K562 (cell line): ENCODE results near the gene LRP10. TPM values are rescaled to one million over a fixed set of nuclear protein-coding genes. Genes with fewer than 3 reads are reported as not detected.

Experiments used
- ATAC-seq: fragments of 200-7000 bp; cut with Tn5 transposase; 3 replicates; pipeline ENCODE4 v1.9.1; 2020; ENCODE audit warnings: moderate library complexity
- BruUV-seq: library from RNA; stranded (reverse); fragments of 400-500 nt; replicated peaks from 2 replicates; lab custom pipeline; 2021; lab: Mats Ljungman, UMichigan
- CTCF ChIA-PET: fragments of 300-600 bp; formaldehyde crosslinking; extraction: SDS; loops from one replicate; lab custom pipeline; 2021; ENCODE audit warnings: low intra/inter-chr PET ratio; lab: Yijun Ruan, JAX
- POLR2A ChIA-PET: fragments of 300-600, 350-650 bp; sonication (Branson Sonifier 250); formaldehyde crosslinking; extraction: SDS; loops from one replicate; lab custom pipeline; 2021; ENCODE audit warnings: antibody characterized with exemption, inconsistent platforms; lab: Yijun Ruan, JAX
- DNase-seq, 4 experiments: peaks; one replicate each; pipeline versions ENCODE4 v3.0.0 to v3.0.0-alpha.2; 2011 to 2018; ENCODE audit warnings: low spot score in 3 of 4, mixed read lengths in 3 of 4; ENCODE audit errors: extremely low read depth in 1 of 4
- FAIRE-seq: peaks from 2 replicates; lab custom pipeline; 2011; peaks lifted over from hg19 to GRCh38; lab: Jason Lieb, UNC
- H2AFZ ChIP-seq: 2 replicates; pipeline ENCODE4 v1.6.0; 2011; ENCODE audit warnings: low read depth, low read length, control low read depth, inconsistent platforms
- H3K27ac ChIP-seq: fragments of 200-600 bp; 3 replicates; pipeline ENCODE4 v1.8.0; 2011; ENCODE audit warnings: low read depth, mild to moderate bottlenecking, control low read depth, inconsistent platforms, low read length, moderate library complexity, mixed read lengths; ENCODE audit errors: extremely low read depth
- H3K27me3 ChIP-seq, 2 experiments: fragments of 300-600 bp in 1 of 2; 2 replicates in 1 of 2; 3 replicates in 1 of 2; pipeline versions ENCODE4 v1.6.0 to v1.8.0; 2011; ENCODE audit warnings: inconsistent platforms in 2 of 2, low read length in 2 of 2, mild to moderate bottlenecking in 1 of 2, mixed read lengths in 1 of 2, moderate library complexity in 1 of 2; ENCODE audit not compliant: control insufficient read depth in 2 of 2, insufficient read depth in 2 of 2
- H3K36me3 ChIP-seq: fragments of 300-600 bp; 3 replicates; pipeline ENCODE4 v1.8.0; 2011; ENCODE audit warnings: mild to moderate bottlenecking, low read length, inconsistent platforms; ENCODE audit not compliant: control insufficient read depth, insufficient read depth
- H3K4me1 ChIP-seq, 2 experiments: fragments of 200-600 bp in 1 of 2; replicated peaks in 1 of 2; 2 replicates in 1 of 2; 3 replicates in 1 of 2; pipeline versions ENCODE4 v1.5.1 to v1.8.0; 2011; ENCODE audit warnings: inconsistent platforms in 2 of 2, low read length in 2 of 2, mild to moderate bottlenecking in 1 of 2, mixed read lengths in 1 of 2, moderate library complexity in 1 of 2; ENCODE audit not compliant: control insufficient read depth in 2 of 2, insufficient read depth in 2 of 2
- H3K4me2 ChIP-seq: 2 replicates; pipeline ENCODE4 v1.6.1; 2011; ENCODE audit warnings: low read length, control low read depth, inconsistent platforms, mixed read lengths; ENCODE audit not compliant: insufficient read depth
- H3K4me3 ChIP-seq: fragments of 200-600 bp; sonication (generic), shearing (Covaris generic); 2 replicates; pipeline ENCODE4 v1.5.1; 2016; ENCODE audit warnings: control low read depth, inconsistent platforms
- H3K79me2 ChIP-seq: fragments of 200-600 bp; 3 replicates; pipeline ENCODE4 v1.8.0; 2011; ENCODE audit warnings: low read length, inconsistent platforms; ENCODE audit not compliant: control insufficient read depth, insufficient read depth
- H3K9ac ChIP-seq, 2 experiments: 2 replicates each; pipeline versions ENCODE4 v1.6.0 to v1.6.1; 2011; ENCODE audit warnings: low read depth in 2 of 2, low read length in 2 of 2, control low read depth in 1 of 2, inconsistent platforms in 1 of 2, mild to moderate bottlenecking in 1 of 2, mixed read lengths in 1 of 2; ENCODE audit not compliant: insufficient read depth in 1 of 2
- H3K9me1 ChIP-seq: one replicate; pipeline ENCODE4 v1.6.0; 2011; ENCODE audit warnings: inconsistent platforms, mild to moderate bottlenecking, low read length, moderate library complexity; ENCODE audit not compliant: control insufficient read depth, insufficient read depth
- H3K9me3 ChIP-seq: replicated peaks from 2 replicates; pipeline ENCODE4 v1.5.1; 2011; ENCODE audit warnings: low read depth, low read length, inconsistent platforms; ENCODE audit not compliant: control insufficient read depth, insufficient read depth
- H4K20me1 ChIP-seq: replicated peaks from 2 replicates; pipeline ENCODE4 v1.6.1; 2011; ENCODE audit warnings: low read length, inconsistent platforms, mixed read lengths; ENCODE audit not compliant: control insufficient read depth, insufficient read depth
- ATF3 ChIP-seq, 2 experiments: fragments of 450-650 bp in 1 of 2; sonication (generic) in 1 of 2; formaldehyde crosslinking in 1 of 2; IDR thresholded peaks in 1 of 2; conservative IDR thresholded peaks in 1 of 2; 2 replicates each; pipeline versions ENCODE4 v1.6.1 to v1.8.1; 2016 to 2023; ENCODE audit warnings: mild to moderate bottlenecking in 2 of 2, moderate library complexity in 2 of 2, inconsistent platforms in 1 of 2, missing genetic modification reagents in 1 of 2
- BRD9 ChIP-seq: fragments of 450-650 bp; IDR thresholded peaks from 2 replicates; pipeline ENCODE4 v1.6.1; 2018; ENCODE audit warnings: low read depth; ENCODE audit not compliant: partially characterized antibody
- GABPA ChIP-seq: fragments of 200-800 bp; sonication (Bioruptor generic); conservative IDR thresholded peaks from 2 replicates; pipeline ENCODE4 v1.6.1; 2016; ENCODE audit warnings: low read depth, missing genetic modification characterization, missing compliant biosample characterization
- HEY1 ChIP-seq: fragments of 250-450 bp; sonication (Bioruptor Pico); IDR thresholded peaks from 2 replicates; pipeline ENCODE4 v1.5.0; 2020; ENCODE audit warnings: mild to moderate bottlenecking, moderate library complexity, borderline replicate concordance
- HSF4 ChIP-seq: fragments of 250-450 bp; sonication (Bioruptor Pico); IDR thresholded peaks from 2 replicates; pipeline ENCODE4 v2.1.2; 2022; ENCODE audit warnings: mild to moderate bottlenecking, moderate library complexity, borderline replicate concordance
- KAT7 ChIP-seq: sonication (generic); formaldehyde crosslinking; IDR thresholded peaks from 2 replicates; pipeline ENCODE4 v1.8.0; 2022; ENCODE audit warnings: missing genetic modification reagents, mild to moderate bottlenecking, borderline replicate concordance
- MAZ ChIP-seq, 2 experiments: fragments of 450-650 bp in 1 of 2; sonication (generic) in 1 of 2; formaldehyde crosslinking; IDR thresholded peaks in 1 of 2; conservative IDR thresholded peaks in 1 of 2; 2 replicates each; pipeline versions ENCODE4 v1.4.0 to v1.5.0; 2020; ENCODE audit warnings: mild to moderate bottlenecking in 1 of 2, missing genetic modification reagents in 1 of 2
- PHF21A ChIP-seq: fragments of 450-650 bp; IDR thresholded peaks from 2 replicates; pipeline ENCODE4 v1.6.1; 2017; ENCODE audit warnings: low read depth, borderline replicate concordance
- RCOR1 ChIP-seq, 2 experiments: IDR thresholded peaks; 2 replicates each; pipeline ENCODE4 v1.6.1; 2012; ENCODE audit warnings: low read depth in 2 of 2, low read length in 2 of 2, borderline replicate concordance in 1 of 2, improper control_type of control experiment in 1 of 2
- SETDB1 ChIP-seq: IDR thresholded peaks from one replicate; pipeline ENCODE4 v1.6.1; 2012; ENCODE audit warnings: low read length, control low read depth, inconsistent platforms
- SMAD4 ChIP-seq: fragments of 250-450 bp; sonication (Bioruptor Pico); conservative IDR thresholded peaks from 2 replicates; pipeline ENCODE4 v1.8.0; 2021; ENCODE audit warnings: inconsistent platforms, mild to moderate bottlenecking, moderate library complexity
- SMC3 ChIP-seq: conservative IDR thresholded peaks from 2 replicates; pipeline ENCODE4 v1.6.1; 2011; ENCODE audit warnings: low read depth, low read length, improper control_type of control experiment; ENCODE audit not compliant: insufficient read depth
- TBL1XR1 ChIP-seq, 2 experiments: IDR thresholded peaks; 2 replicates each; pipeline ENCODE4 v1.6.1; 2012; ENCODE audit warnings: improper control_type of control experiment in 2 of 2, low read length in 2 of 2, mild to moderate bottlenecking in 1 of 2
- TCF15 ChIP-seq: fragments of 250-450 bp; sonication (Bioruptor Pico); IDR thresholded peaks from 2 replicates; pipeline ENCODE4 v1.8.0; 2022; ENCODE audit warnings: moderate library complexity, mild to moderate bottlenecking, inconsistent platforms
- TCF3 ChIP-seq: sonication (generic); formaldehyde crosslinking; IDR thresholded peaks from 2 replicates; pipeline ENCODE4 v1.4.0; 2020; ENCODE audit warnings: mild to moderate bottlenecking, missing genetic modification reagents
- ZBTB1 ChIP-seq: sonication (generic); formaldehyde crosslinking; IDR thresholded peaks from 2 replicates; pipeline ENCODE4 v1.8.1; 2023; ENCODE audit warnings: missing genetic modification reagents, low read depth, mild to moderate bottlenecking, borderline replicate concordance
- ZNF146 ChIP-seq: IDR thresholded peaks from one replicate; pipeline ENCODE4 v1.6.1; 2018; ENCODE audit warnings: missing compliant biosample characterization; ENCODE audit not compliant: unreplicated experiment
- ZNF165 ChIP-seq: fragments of 250-450 bp; sonication (Bioruptor Pico); IDR thresholded peaks from 2 replicates; pipeline ENCODE4 v1.4.0; 2020; ENCODE audit warnings: borderline replicate concordance
- ZNF561 ChIP-seq: fragments of 450-650 bp; formaldehyde crosslinking; conservative IDR thresholded peaks from 2 replicates; pipeline ENCODE4 v1.4.0; 2020; ENCODE audit warnings: mild to moderate bottlenecking, moderate library complexity
- WGBS: fragments of 100-300 bp; shearing (Covaris generic); methylation state at CpG from one replicate; pipeline ENCODE4 v1.1.6; 2016; ENCODE audit warnings: low coverage, mixed read lengths; ENCODE audit not compliant: insufficient coverage; ENCODE audit errors: missing lambda C conversion rate; 5-methylcytosine and 5-hydroxymethylcytosine counted together
- in situ Hi-C: fragments of 300-500 bp; cut with MboI; formaldehyde crosslinking; loops from 4 replicates; pipeline ENCODE4 v1.15.0; 2018; ENCODE audit warnings: inconsistent platforms, mixed read lengths
- intact Hi-C: fragments of 100-400 bp; cut with micrococcal nuclease; formaldehyde crosslinking; loops from 2 replicates; pipeline ENCODE4 v1.14.2; 2022
- polyA plus RNA-seq, 8 experiments: library from polyadenylated mRNA; depleted of rRNA in 4 of 8; stranded (reverse) in 5 of 8; unstranded in 3 of 8; fragments of >200 nt; fragmentation: Nextera tagmentation in 2 of 8; fragmentation: Illumina TruSeq in 1 of 8; extraction: Ambion mirVana in 2 of 8; extraction: Trizol in 1 of 8; gene quantifications; 2 replicates each; pipeline versions ENCODE4 v1.2.1 to v1.2.3, GENCODE V29; 2011 to 2014; ENCODE audit warnings: inconsistent platforms in 1 of 8, missing spikeins in 1 of 8
- total RNA-seq, 7 experiments: library from RNA; depleted of rRNA in 6 of 7; stranded (reverse); fragments of >200 nt in 6 of 7; fragmentation: Illumina TruSeq in 2 of 7; extraction: Trizol in 2 of 7; gene quantifications; 2 replicates each; pipeline versions ENCODE4 v1.2.1 to v1.2.3, GENCODE V29; 2011 to 2021; ENCODE audit warnings: low replicate concordance in 1 of 7

LRP10 gene
- total and polyA plus RNA-seq, 9 of the 15 experiments (the other 6 are each of a cell fraction or from before 2014, with no cell fraction given): 1.3 to 45.5 (median 10.9) TPM

DNA sequence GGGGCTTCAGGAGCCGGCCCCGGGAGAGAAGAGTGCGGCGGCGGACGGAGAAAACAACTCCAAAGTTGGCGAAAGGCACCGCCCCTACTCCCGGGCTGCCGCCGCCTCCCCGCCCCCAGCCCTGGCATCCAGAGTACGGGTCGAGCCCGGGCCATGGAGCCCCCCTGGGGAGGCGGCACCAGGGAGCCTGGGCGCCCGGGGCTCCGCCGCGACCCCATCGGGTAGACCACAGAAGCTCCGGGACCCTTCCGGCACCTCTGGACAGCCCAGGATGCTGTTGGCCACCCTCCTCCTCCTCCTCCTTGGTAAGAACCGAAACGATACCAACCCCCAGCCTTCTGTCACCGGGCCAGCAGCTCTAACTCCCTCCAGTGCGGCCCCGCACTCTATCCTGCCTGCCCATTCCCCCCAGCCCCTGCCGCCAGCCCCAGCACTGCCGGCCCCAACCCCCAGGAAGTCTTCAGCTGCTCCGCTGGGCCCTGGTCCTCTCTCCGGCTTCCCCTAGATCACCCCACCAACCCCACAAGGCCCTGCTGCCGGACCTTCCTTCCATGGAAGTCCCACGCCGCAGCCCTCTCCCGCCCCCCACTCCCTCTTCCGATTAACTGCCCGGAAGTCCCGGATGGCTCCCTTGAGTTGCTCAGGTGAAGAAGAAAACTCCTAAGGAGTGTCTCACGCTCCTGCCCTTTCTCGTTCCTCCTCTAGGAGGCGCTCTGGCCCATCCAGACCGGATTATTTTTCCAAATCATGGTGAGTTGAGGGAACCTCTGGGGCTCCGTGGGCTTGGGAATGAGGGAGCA is 693 bp downstream of the LRP10 start:
- ChIA-PET CTCF (interaction anchor here (0.6 to 2.2 kb wide), 4 partner anchors 26 to 314 kb away, joined by 3 to 18 read pairs (median 4); no protein-coding TSS in a partner anchor), POLR2A (interaction anchor here (0.5 to 5.1 kb wide), 12 partner anchors 10 to 184 kb away, joined by 3 to 60 read pairs (median 4); partner anchors contain the start of genes HAUS4, PRMT5, RBM23 and REM2)
- DNase-seq (peak; percentile 79 to 93 (median 83)), FAIRE-seq (peak; percentile 97), ATAC-seq (peak; percentile 71)
- in situ Hi-C loops (no loop called here), intact Hi-C loops (loop anchor here (1.0 to 5.0 kb wide), 5 partner anchors 28 to 114 kb away; partner anchors contain the start of genes PRMT5 and RBM23)
- peak overlapping the region; percentile 87 for H3K4me3 ChIP-seq
- H3K9me3 ChIP-seq: no peaks in the 10 kb centered on the region
- no peaks in the 10 kb centered on the region for H4K20me1 ChIP-seq
- H3K27me3 ChIP-seq: no peaks in the 10 kb centered on the region
- BruUV-seq: no TSS peak
- no peaks in the 10 kb centered on the region for H3K9me1 ChIP-seq
- peak overlapping the region; percentile 98 for H3K27ac ChIP-seq
- H3K79me2 ChIP-seq: peaks cover 15% of the 10 kb centered on the region
- peaks cover 34% of the 10 kb centered on the region; the same call in 2 of the 3 replicates for H3K36me3 ChIP-seq
- under 1% methylated on average over 30 of the region's 45 CpGs for WGBS
- H3K4me2 ChIP-seq: peak overlapping the region; percentile 95
- peak overlapping the region; percentile 97 for H2AFZ ChIP-seq
- H3K4me1 ChIP-seq: peaks cover 12 to 36% of the 10 kb centered on the region in 2 experiments
- peak overlapping the region; percentile 87 to 91 for H3K9ac ChIP-seq
- TF ChIP-seq SETDB1: no peak
- no peak for TF ChIP-seq ATF3 (IDR thresholded peaks at IDR 0.05)
- TF ChIP-seq ATF3 (CRISPR knock-in tag; conservative IDR thresholded peaks at IDR 0.05): peak; percentile 30; the same call in 1 of the 2 replicates
- TF ChIP-seq BRD9: peak; percentile 80
- TF ChIP-seq TBL1XR1 (IDR thresholded peaks at IDR 0.05; ENCODE audit: low read length in 2 of 2): 0 out of 4 replicates have a peak, but pooled peaks of 1 of the 2 experiments have one; percentile 40
- TF ChIP-seq GABPA: peak; percentile 70
- TF ChIP-seq SMAD4: 0 out of 2 replicates have a peak, but pooled peaks have one; percentile 14
- 0 out of 2 replicates have a peak, but pooled peaks have one; percentile 42 for TF ChIP-seq ZBTB1 (CRISPR knock-in tag)
- no peak for TF ChIP-seq TCF15 (CRISPR knock-in tag)
- TF ChIP-seq ZNF165: no peak
- peak; percentile 44; the same call in 1 of the 2 replicates for TF ChIP-seq SMC3
- no peak for TF ChIP-seq TCF3
- no peak for TF ChIP-seq HSF4 (CRISPR knock-in tag)
- peak in 1 of 2 experiments; percentile 83; a peak in 1 of 4 replicates for TF ChIP-seq RCOR1 (IDR thresholded peaks at IDR 0.05; ENCODE audit: borderline replicate concordance in 1 of 2, low read depth in 2 of 2, low read length in 2 of 2)
- TF ChIP-seq PHF21A: peak; percentile 61; the same call in 1 of the 2 replicates
- peak; percentile 10 to 62; a peak in 3 of 4 replicates for TF ChIP-seq MAZ (CRISPR knock-in tag; conservative IDR thresholded peaks at IDR 0.05 in 1 of 2, IDR thresholded peaks at IDR 0.05 in 1 of 2)
- TF ChIP-seq ZNF146 (CRISPR knock-in tag): no peak
- TF ChIP-seq KAT7: 0 out of 2 replicates have a peak, but pooled peaks have one; percentile 69
- no peak for TF ChIP-seq HEY1
- no peak for TF ChIP-seq ZNF561 (CRISPR knock-in tag)
